Calu3 (cell line): ENCODE measurements around the gene PRKCZ. TPM values are rescaled to one million over a fixed set of nuclear protein-coding genes. Genes with fewer than 3 reads are reported as not detected.

Source experiments
- Bru-seq: library from RNA; stranded (reverse); fragments of 400-500 nt; gene quantifications from one replicate; lab custom pipeline; 2021; lab: Mats Ljungman, UMichigan
- BruChase-seq, 2 experiments: library from RNA; stranded (reverse); fragments of 400-500 nt; gene quantifications; one replicate each; lab custom pipeline; 2021; lab: Mats Ljungman, UMichigan
- BruUV-seq: library from RNA; stranded (reverse); fragments of 400-500 nt; replicated peaks from 2 replicates; lab custom pipeline; 2021; lab: Mats Ljungman, UMichigan
- CTCF ChIA-PET: fragments of 300-600 bp; sonication (Branson Sonifier 250); formaldehyde crosslinking; loops from one replicate; lab custom pipeline; 2022; ENCODE audit warnings: antibody characterized with exemption; lab: Charles Lee
- DNase-seq: peaks from one replicate; pipeline ENCODE4 v3.0.0; 2022
- H3K27ac Mint-ChIP-seq: one replicate; pipeline ENCODE4 v1.8.0; 2022; ENCODE audit warnings: mixed read lengths; ENCODE audit not compliant: unreplicated experiment
- H3K27me3 Mint-ChIP-seq: one replicate; pipeline ENCODE4 v1.8.0; 2022; ENCODE audit warnings: mixed read lengths; ENCODE audit not compliant: unreplicated experiment
- H3K36me3 Mint-ChIP-seq: one replicate; pipeline ENCODE4 v1.8.0; 2022; ENCODE audit warnings: mild to moderate bottlenecking, moderate library complexity, mixed read lengths; ENCODE audit not compliant: insufficient read depth, unreplicated experiment
- H3K4me1 Mint-ChIP-seq: one replicate; pipeline ENCODE4 v1.8.0; 2022; ENCODE audit warnings: mild to moderate bottlenecking, low read depth, mixed read lengths; ENCODE audit not compliant: unreplicated experiment
- H3K4me3 Mint-ChIP-seq: one replicate; pipeline ENCODE4 v1.8.0; 2022; ENCODE audit warnings: mild to moderate bottlenecking, low read depth, moderate library complexity, mixed read lengths; ENCODE audit not compliant: unreplicated experiment
- H3K9me3 Mint-ChIP-seq: one replicate; pipeline ENCODE4 v1.8.0; 2022; ENCODE audit warnings: low read depth, mixed read lengths; ENCODE audit not compliant: unreplicated experiment
- intact Hi-C: fragments of 100-400 bp; cut with micrococcal nuclease; formaldehyde crosslinking; loops from one replicate; pipeline ENCODE4 v1.10.0; 2022; ENCODE audit not compliant: unreplicated experiment
- long read RNA-seq: library from polyadenylated mRNA; stranded (forward); transcript quantifications from one replicate; pipeline ENCODE4 v2.0.0, GENCODE V29; 2022
- total RNA-seq: library from RNA; stranded (reverse); gene quantifications from 2 replicates; pipeline ENCODE4 v1.2.3, GENCODE V29; 2022
- TF ChIP-seq, protein P1 (sequence below): fragments of 200-600 bp; IDR thresholded peaks from one replicate; pipeline ENCODE4 v1.8.0; 2022; ENCODE audit warnings: antibody characterized with exemption; ENCODE audit not compliant: unreplicated experiment

Gene PRKCZ
- 26.0 and 27.4 TPM in 2 replicates for total RNA-seq
- Bru-seq, nascent RNA, result percentile 51 among the genes with signal in this experiment
- BruChase-seq, experiment 1, labeled RNA remaining after a 6-hour chase, result percentile 52 among the genes with signal in this experiment
- BruChase-seq, experiment 2, labeled RNA remaining after a 2-hour chase, result percentile 56 among the genes with signal in this experiment
- long read RNA-seq, transcript PRKCZ-201 (18 exons, 2,326 nt), result major isoform, 12 of 22 reads
- long read RNA-seq, partial matches to known transcripts, result 4 of 22 reads
- long read RNA-seq, other reads (novel, unspliced or antisense), result 5 of 22 reads

DNA sequence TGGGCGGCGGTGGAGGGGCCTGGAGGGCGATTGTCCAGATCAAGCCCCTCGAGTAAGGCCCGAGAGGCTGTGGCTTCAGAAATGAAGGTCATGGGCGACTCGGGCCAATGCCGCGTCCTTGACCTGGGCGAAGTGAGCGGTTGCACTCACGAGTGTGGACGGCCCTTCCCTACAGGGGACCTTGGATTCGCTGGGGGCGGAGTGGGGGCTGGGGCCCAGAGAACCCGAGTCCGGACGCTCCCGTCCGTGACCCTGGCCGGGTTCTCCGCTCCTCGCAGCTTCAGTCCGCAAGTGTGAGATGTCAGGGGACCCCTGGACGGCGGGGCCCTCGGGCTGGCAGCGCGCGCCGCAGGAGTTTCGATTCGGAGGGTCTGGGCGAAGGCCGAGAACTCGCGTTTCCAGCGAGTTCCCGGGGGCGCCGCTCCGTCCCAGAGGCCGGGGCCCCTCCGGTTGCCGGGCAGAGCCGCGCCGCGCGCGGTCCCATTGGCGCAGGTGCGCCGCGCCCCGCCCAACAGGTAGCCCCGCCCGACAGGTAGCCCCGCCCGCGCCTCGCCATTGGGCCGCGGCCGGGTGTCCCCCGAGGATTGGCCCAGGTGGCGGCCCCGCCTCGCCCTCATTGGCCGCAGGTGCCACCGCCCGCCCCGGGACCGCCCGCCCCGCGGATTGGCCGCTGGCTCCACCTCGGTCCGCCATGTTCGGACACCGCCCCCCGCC, at the start of gene PRKCZ:
TSS of gene PRKCZ (plus strand) at position 694 of the 714 bp plus-strand sequence. CDS start 220 bp downstream, outside the sequence.
- no peaks in the 10 kb centered on the region for H3K9me3 Mint-ChIP-seq
- peak within 1 kb of the TSS; percentile 81 for H3K4me3 Mint-ChIP-seq
- peak; percentile 96 for DNase-seq
- CTCF ChIA-PET, result no interaction called here
- TF ChIP-seq, protein P1, sequence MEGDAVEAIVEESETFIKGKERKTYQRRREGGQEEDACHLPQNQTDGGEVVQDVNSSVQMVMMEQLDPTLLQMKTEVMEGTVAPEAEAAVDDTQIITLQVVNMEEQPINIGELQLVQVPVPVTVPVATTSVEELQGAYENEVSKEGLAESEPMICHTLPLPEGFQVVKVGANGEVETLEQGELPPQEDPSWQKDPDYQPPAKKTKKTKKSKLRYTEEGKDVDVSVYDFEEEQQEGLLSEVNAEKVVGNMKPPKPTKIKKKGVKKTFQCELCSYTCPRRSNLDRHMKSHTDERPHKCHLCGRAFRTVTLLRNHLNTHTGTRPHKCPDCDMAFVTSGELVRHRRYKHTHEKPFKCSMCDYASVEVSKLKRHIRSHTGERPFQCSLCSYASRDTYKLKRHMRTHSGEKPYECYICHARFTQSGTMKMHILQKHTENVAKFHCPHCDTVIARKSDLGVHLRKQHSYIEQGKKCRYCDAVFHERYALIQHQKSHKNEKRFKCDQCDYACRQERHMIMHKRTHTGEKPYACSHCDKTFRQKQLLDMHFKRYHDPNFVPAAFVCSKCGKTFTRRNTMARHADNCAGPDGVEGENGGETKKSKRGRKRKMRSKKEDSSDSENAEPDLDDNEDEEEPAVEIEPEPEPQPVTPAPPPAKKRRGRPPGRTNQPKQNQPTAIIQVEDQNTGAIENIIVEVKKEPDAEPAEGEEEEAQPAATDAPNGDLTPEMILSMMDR, result no peak
- H3K4me1 Mint-ChIP-seq, result peaks cover 17% of the 10 kb centered on the region
- H3K27me3 Mint-ChIP-seq, result peaks cover 10% of the 10 kb centered on the region
- intact Hi-C loops, result loop anchor here (5.0 kb wide), 1 partner anchor 88 kb away; no protein-coding TSS in a partner anchor
- BruUV-seq, result TSS peak; percentile 33
- H3K27ac Mint-ChIP-seq, result peak within 1 kb of the TSS; percentile 93
- H3K36me3 Mint-ChIP-seq, result peaks cover 34% of the 10 kb centered on the region

DNA sequence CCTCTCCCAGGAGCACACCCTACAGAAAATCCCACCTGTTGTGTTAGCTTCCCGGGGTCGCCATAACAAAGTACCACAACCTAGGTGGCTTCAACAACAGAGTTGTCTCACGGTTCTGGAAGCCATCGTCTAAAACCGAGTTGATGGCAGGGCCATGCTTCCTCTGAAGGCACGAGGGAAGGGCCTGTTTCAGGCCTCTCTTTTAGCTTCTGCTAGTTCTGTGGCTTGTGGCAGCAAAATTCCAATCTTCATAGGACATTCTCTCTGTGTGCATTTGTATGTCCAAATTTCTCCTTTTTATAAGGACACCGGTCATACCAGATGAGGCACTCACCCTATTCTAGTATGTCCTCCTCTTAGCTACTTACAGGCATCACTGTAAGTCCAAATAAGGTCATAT, 49.8 kb upstream of the PRKCZ start:
- no peak overlapping the region for H3K27ac Mint-ChIP-seq
- intact Hi-C loops, result no loop called here
- no peak overlapping the region for H3K4me3 Mint-ChIP-seq
- CTCF ChIA-PET, result no interaction called here
- H3K27me3 Mint-ChIP-seq, result peaks cover 22% of the 10 kb centered on the region
- H3K36me3 Mint-ChIP-seq, result peaks cover 5% of the 10 kb centered on the region
- no peaks in the 10 kb centered on the region for H3K4me1 Mint-ChIP-seq
- TF ChIP-seq, protein P1, result no peak
- DNase-seq, result no peak
- no TSS peak for BruUV-seq
- no peaks in the 10 kb centered on the region for H3K9me3 Mint-ChIP-seq

DNA sequence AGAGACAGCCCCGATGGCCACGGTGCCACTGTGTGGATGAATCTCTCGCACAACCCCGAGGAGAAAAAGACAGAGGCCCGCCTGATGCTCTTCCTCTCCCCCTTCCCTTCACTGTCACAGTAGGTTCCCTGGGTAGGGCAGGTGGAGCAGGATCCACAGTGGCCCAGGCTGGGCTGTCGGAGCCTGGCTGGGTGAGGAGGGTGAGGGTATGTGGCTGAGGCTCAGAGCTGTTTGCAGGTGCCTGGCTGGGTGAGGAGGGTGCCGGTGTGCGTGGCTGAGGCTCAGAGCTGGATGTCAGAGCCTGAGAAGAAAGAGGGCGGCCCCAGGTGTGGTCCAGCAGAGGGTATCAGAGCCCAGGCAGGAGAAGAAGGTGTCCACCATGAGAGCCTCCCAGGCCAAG, 49.4 kb upstream of the PRKCZ start:
- H3K4me3 Mint-ChIP-seq, result no peak overlapping the region
- intact Hi-C loops, result no loop called here
- TF ChIP-seq, protein P1, result no peak
- CTCF ChIA-PET, result no interaction called here
- no peaks in the 10 kb centered on the region for H3K9me3 Mint-ChIP-seq
- DNase-seq, result no peak
- BruUV-seq, result no TSS peak
- H3K36me3 Mint-ChIP-seq, result peaks cover 5% of the 10 kb centered on the region
- peaks cover 27% of the 10 kb centered on the region for H3K27me3 Mint-ChIP-seq
- H3K4me1 Mint-ChIP-seq, result no peaks in the 10 kb centered on the region
- no peak overlapping the region for H3K27ac Mint-ChIP-seq

DNA sequence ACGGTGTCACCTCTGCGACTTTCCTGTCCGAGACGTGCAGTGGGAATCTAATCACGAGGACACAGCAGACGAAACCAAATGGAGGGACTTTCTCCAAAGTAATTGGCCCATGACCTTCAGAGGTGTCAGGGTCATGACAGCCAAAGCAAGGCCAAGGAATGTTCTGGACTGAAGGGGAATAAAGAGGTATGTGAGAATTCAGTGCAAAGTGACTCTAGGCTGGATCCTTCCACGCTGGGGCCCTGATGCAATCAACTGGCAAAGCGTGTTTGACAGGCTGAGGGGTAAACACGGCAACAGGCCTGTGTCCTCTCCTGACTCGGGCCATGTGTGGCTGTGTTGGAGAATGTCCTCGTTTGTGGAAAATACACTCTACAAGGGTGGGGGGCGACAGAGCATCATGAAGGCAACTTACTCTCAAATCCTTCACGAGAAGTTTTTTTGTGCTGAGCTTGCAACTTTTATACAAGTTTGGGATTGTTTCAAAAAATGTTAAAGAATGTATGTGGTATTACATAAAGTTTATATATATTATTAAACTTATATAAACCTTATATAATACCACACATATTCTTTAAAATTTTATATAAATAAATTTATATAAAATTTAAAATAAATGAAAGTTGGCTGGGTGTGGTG, 48.3 kb upstream of the PRKCZ start:
- no peak overlapping the region for H3K27ac Mint-ChIP-seq
- TF ChIP-seq, protein P1, result no peak
- H3K9me3 Mint-ChIP-seq, result no peaks in the 10 kb centered on the region
- intact Hi-C loops, result no loop called here
- no TSS peak for BruUV-seq
- H3K4me3 Mint-ChIP-seq, result no peak overlapping the region
- CTCF ChIA-PET, result no interaction called here
- DNase-seq, result peak; percentile 68
- peaks cover 5% of the 10 kb centered on the region for H3K36me3 Mint-ChIP-seq
- peaks cover 37% of the 10 kb centered on the region for H3K27me3 Mint-ChIP-seq
- H3K4me1 Mint-ChIP-seq, result no peaks in the 10 kb centered on the region
